Right lobe of liver (tissue), 4 donors: ENCODE results near the gene IL1A.

ENCODE experiments used
- CTCF ChIP-seq, 4 donors: fragments of 200-600 bp in 3 of 4; fragments of 450-650 bp in 1 of 4; IDR thresholded peaks; one replicate each; pipeline versions ENCODE4 v1.5.1 to v1.8.0; 2016 to 2022; ENCODE audit warnings: antibody characterized with exemption in 4 of 4, mild to moderate bottlenecking in 2 of 4
- POLR2A ChIP-seq: fragments of 450-650 bp; IDR thresholded peaks from one replicate; pipeline ENCODE4 v1.6.1; 2017; ENCODE audit warnings: antibody characterized with exemption, mild to moderate bottlenecking
- donor health status: DM: no; HTN: no; CAD: no.
- donor health status: DM: no; HTN: no; CAD: no.
- donor health status: DM: no; HTN: yes; CAD: no.

GRCh38 chr2:112755444-112755843, 28.8 kb downstream of the IL1A start:
- TF ChIP-seq CTCF (IDR thresholded peaks at IDR 0.05) (no peak), POLR2A (no peak)
